ENCODE measurements around the gene SUFU.

GRCh38 chr10:102627291-102627735, 123.5 kb downstream of the SUFU start:
- TF ChIP-seq CTCF (IDR thresholded peaks at IDR 0.05; ENCODE audit: low read depth, low read length) (no peak), EZH2phosphoT487 (IDR thresholded peaks at IDR 0.05; ENCODE audit: low read depth) (no peak)
